GM18502 (cell line): ENCODE data around the gene CAMTA1.

Experiments used
- ATAC-seq: cut with Tn5 transposase; IDR thresholded peaks from one replicate; pipeline ENCODE4 v1.9.1; 2021; ENCODE audit warnings: mild to moderate bottlenecking; ENCODE audit not compliant: unreplicated experiment, poor library complexity

The CAMTA1 gene

DNA sequence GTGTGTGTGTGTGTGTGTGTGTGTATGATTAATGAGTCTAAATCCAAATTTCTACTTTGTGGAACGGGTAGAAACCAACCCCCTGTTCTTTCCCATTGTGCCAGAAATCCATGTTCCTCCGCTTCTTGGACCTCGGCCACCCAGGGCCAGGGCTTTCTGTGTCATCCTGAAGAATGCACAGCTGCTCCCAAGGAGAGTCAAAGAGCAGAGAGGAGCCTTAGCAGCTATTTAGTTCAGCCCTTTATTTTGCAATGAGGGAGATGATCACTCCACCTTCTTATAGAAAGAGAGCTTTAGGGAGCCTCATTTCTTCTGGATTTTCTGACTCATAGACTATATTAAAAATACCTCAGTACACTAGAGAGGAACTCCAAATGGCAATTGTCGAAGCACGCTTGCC, 496.6 kb downstream of the CAMTA1 start:
- ATAC-seq = no peak

- ATAC-seq = no peak
These were observed 499.7 kb downstream of the CAMTA1 start for GRCh38 chr1:7284839-7285435.

DNA sequence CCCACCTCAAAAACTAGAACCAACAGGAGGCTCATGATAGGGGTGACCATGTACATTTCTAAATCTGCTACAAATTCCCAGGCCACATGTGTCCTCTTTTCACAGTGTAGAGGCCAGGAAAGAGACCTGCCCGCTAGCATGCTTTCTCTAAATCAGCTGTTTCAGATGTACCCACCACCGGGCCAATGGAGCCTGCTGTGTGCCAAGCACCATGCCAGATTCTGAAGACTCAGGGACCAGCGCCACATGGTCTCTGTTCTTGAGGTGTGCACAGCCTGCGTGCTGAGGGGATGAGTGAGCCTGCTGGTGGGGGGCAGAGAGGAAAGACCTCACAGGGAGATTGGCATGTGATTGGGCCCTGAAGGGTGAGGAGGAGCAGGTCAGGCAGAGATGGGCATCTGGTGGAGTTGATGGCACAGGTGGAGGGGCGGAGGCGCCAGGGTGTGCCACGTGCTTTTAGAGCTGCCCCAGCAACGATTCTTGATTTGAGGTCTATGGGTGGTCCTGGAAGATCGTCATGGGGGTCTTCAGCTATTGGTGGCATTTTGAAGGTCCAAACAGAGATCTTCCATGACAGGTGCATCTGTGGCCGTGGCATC, 500.7 kb downstream of the CAMTA1 start:
- ATAC-seq = no peak

- ATAC-seq = no peak
These were observed 501.8 kb downstream of the CAMTA1 start for GRCh38 chr1:7287013-7287412.

DNA sequence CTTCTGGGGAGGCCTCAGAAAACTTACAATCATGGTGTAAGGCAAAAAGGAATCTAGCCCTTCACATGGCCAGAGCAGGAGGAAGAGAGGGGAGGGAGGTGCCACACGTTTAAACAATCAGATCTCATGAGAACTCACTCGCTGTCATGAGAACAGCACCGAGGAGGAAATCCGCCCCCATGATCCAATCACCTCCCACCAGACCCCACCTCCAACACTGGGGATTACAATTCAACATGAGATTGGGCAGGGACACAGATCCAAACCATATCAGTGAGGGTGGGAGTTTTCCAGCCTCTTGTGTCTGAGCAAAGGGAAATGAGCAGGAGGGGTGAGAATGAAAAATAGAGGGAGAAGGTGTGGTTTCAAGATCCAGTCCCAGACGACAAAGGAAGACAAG, 503.7 kb downstream of the CAMTA1 start:
- ATAC-seq = no peak

GRCh38 chr1:7289694-7290093, 504.4 kb downstream of the CAMTA1 start:
- ATAC-seq = no peak

GRCh38 chr1:7290971-7291970, 506.0 kb downstream of the CAMTA1 start:
- ATAC-seq = no peak

DNA sequence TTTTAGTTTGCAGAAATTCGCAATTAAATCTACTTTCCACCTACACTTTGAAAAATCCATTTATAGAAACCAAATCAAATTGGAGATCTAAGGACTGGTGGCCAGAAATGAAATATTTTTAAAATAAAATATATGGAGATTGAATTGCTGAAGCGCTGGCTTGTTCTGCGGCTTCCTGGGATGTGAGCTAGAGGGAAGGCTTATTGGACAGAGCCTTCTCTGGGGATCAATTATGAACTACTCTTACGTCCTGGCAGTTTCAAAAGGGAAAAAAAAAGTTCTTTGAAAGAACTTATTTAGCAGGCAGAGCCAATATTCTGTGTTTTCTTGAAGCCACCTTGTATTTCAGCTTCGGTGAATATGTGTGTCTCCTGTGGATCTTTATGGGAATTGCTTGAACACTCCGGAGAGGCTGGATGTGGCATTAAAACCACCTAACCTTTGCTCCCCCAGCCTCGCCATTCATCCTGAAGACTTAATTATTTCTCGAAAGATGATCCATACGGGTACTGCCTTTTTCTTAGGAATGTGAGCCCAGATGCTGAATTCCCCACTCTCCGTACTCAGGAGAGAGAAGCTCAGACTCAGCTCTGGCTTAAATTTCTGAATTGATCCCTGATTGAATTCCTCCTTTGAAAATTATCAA, 506.9 kb downstream of the CAMTA1 start:
- no peak for ATAC-seq

GRCh38 chr1:7292714-7293419, 507.6 kb downstream of the CAMTA1 start:
- ATAC-seq = no peak

DNA sequence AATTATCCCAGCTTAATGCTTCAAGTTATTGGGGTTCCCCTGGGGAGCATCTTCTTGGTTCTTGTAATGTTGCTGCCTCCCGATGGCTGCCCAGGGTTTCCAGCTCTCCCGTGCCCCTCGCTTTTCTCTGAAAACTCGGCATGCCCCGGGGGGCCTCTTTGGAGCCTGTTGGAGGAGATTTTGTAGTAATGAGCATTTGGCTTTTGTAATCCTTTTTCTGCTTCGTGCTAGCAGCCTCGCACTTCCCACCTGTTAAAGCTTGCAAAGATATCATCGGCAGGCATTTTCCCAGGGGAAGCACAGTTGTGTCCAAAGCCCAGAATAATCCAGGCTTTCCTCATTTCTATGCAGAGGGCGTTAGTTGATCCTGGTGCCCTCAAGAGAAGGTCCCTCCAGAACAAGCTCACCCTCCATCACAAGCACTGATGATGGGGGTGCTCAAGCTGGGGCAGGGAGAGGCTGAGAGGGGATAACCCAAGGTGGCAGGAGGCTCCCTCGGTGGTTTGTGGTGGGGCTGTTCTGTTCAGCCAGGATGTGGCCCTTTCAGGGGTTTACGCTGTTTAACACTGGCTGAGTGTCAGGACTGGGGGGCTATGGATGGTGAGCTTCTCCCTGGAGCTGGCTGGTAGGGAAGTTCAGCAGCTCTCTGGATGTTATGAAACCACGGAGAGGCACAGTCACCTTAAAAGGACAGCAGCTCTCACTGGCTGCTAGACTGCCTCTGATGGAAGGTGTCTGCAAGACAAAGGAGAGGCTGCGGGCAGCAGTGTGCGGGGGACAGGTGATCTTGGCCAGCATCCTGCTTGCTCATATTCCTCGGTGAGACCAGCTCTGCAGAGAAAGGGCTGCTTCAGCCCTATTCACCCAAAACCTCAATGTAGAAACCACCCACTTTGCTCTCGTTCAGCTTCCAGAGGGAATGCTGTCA, 508.7 kb downstream of the CAMTA1 start:
- ATAC-seq = no peak

DNA sequence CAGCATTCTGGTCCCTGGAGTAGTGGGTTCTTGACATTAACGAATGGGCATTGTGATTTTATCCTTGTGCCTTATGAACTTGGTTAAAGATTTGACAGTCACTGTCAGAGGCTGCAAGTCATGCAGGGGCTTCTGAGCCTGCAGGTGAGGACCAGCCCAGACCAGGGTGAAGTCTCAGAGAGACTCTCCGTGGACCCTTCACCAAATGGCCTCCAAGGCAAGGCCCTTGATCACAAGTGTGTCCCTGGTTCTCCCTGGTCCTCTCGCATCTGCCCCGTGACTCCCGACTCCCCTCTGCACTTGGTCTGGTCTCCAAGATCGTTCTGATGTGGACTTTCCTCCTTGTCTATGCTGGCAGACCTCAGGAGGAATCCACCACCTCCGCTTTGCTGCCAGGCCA, 509.4 kb downstream of the CAMTA1 start:
- ATAC-seq = no peak

- ATAC-seq = no peak
These were observed 510.7 kb downstream of the CAMTA1 start for GRCh38 chr1:7295946-7296345.

GRCh38 chr1:7296968-7297367, 511.7 kb downstream of the CAMTA1 start:
- no peak for ATAC-seq

DNA sequence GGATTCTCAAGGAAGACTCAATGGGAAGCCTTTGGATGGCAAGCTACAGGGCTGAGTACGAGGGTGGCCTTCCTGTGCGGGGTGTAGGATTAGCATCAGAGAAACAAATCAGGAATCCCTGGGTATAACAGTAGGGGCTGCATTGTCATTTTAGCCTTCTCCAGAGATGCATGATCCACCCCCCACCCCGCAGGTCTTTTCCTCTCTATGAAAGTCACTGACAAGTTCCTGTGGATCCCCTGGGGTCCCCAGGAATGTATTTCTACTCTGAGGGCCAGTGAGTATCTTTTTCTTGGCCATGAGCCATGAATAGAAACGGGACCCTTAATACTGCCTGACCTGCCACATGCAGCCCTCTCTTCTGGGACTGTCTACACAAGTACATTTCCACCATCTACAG, 512.9 kb downstream of the CAMTA1 start:
- no peak for ATAC-seq

- ATAC-seq = no peak
These were observed 513.5 kb downstream of the CAMTA1 start for GRCh38 chr1:7298749-7299151.

DNA sequence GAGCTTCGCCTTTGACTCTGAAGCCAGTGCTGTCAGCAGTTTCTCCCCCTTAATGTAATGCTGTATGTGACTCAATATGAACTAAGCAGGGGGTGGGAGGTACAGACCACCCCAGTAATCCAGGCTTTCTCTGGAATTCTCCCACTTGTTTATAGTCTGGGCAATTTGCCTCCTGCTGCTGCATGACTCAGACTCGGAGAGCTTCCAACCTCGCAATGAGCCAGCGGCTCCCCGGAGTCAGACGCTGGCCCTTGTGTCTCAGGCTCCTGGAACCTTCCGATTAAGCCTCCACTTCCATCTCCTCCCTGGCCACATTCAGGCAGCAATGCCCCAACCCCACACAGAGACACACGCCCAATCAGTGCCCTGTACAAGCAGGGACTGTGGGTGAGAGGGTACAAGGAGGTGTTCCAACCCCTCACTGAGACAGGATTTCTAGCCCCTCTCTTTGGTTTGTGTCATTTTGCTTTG, 514.1 kb downstream of the CAMTA1 start:
- ATAC-seq = no peak

DNA sequence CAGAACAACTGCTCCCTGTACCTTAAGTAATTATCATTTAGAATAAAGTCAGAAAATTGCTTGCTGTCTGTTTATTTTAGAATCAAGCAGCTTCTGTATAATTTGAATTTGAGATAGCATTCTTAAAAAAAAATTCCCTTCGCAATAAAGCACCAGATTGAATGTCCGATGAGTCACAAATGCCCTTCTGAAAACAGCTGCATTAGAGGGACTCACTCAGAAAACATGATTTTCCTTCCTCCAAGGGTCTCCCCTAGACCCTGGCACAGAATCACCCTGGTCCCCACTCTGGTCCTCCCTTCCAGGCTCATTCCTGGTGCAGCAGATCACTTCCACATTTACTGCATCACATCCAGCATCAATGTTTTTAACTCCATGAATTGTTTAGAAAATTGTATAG, 514.7 kb downstream of the CAMTA1 start:
- no peak for ATAC-seq

- no peak for ATAC-seq
These were observed 515.8 kb downstream of the CAMTA1 start for GRCh38 chr1:7300893-7301663.
